GM21529 (cell line): ENCODE measurements around the gene MFGE8.

ENCODE experiments used
- ATAC-seq: cut with Tn5 transposase; IDR thresholded peaks from one replicate; pipeline ENCODE4 v1.9.1; 2021; ENCODE audit not compliant: unreplicated experiment

MFGE8 gene

GRCh38 chr15:88874684-88875083 is 38.5 kb downstream of the MFGE8 start:
- ATAC-seq = no peak

GRCh38 chr15:88874275-88874674 is 38.9 kb downstream of the MFGE8 start:
- no peak for ATAC-seq

DNA sequence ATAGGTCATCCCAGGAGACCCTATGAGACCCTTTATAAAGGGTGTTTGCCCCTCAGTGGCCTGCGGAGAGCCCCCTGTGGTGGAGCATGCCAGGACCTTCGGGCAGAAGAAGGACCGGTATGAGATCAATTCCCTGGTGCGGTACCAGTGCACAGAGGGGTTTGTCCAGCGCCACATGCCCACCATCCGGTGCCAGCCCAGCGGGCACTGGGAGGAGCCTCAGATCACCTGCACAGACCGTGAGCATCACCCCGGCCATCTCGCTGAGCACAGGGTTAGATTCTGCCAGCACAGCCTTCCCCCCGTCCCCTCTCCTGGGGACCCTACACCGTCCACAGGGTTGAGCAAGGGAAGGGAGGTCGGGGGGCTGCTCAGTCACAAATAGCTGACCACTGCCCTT is 39.4 kb downstream of the MFGE8 start:
- ATAC-seq = no peak

GRCh38 chr15:88872706-88873105 is 40.5 kb downstream of the MFGE8 start:
- no peak for ATAC-seq

DNA sequence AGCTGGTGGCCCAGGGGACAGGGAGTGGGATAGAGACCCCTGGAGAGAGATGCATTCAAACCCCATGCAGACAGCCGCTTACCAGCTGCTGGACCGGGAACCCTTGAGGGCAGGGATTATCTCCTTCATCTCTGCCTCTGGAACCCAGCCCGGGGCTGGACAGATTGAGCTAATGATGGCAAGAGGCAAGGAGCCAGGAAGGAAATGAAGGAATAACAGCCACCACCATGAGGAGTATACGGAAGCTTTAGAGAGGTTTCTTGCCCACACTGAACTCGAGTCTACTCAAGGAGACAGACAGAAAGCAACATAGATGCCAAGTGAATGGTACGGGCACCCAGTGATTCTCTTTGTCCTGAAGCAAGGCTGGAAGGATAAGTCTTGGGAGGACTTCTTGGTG is 41.1 kb downstream of the MFGE8 start:
- no peak for ATAC-seq

DNA sequence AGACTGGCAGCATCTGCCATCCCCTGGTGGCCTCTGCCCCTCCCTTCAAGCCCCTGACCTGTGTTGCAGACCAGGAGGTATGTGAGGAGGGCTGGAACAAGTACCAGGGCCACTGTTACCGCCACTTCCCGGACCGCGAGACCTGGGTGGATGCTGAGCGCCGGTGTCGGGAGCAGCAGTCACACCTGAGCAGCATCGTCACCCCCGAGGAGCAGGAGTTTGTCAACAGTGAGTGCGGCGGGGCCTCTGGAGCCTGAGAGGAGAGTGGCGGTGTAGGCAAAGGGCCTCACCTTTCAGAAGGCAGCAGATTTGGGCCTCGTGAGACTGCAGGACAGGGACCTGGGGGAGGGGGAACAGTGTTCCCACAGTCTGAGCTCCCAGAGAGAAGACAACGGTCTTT is 41.9 kb downstream of the MFGE8 start:
- ATAC-seq = no peak

DNA sequence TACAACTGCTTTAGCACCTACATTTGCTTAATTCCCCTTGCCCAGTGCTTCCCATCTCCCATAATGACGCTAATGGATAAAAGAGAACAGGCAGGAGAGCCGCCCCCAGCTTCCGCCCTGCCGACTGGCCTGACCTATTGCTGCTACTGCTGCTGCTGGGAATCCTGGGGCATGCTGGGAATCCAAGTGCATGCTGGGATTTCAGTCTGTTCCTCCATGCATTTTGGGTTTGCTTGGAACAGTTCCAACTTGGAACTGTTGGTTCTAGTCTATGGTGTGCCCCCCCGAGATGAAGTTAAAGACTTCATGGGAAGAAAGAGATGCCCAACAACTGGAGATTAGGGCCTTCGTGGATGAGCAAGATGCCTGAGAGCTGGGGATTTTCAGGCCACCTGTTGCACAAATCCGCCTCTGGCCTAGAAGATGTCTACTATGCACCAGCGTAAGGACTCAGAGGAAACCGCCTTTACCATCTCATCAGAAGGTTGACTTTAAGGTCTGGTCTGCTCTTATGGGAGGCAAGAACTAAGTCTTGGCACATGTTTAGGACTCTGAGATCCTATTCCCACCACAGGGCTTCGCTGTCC is 46.8 kb downstream of the MFGE8 start:
- no peak for ATAC-seq

DNA sequence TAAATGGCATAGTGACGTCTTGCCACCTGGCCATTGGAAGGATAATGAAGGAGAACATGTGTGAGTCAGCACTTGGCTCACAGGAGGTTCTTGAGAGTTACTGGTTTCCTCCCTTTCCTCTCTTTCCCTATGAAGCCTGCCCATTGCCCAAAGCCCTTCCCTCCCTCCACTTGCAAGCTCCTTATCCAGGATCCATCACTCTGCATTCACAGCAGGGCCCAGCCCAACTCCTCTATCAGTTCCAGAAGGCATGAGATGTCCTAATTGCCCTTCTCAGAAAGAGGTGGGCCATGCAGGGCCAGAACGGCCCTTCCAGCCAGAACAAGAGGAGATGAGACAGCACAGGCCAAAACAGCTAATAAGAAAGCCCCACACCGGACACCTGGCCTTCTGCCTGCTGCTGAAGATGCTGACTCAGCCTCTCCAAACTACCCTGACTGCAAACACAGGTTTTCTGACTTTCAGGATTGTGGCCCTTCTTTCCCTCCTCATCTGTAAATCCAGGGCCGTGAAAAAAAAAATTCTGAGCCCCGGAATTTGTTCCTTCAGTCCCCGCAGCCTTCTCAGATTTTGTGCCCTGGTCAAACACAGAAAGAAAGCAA is 47.6 kb downstream of the MFGE8 start:
- ATAC-seq = no peak

DNA sequence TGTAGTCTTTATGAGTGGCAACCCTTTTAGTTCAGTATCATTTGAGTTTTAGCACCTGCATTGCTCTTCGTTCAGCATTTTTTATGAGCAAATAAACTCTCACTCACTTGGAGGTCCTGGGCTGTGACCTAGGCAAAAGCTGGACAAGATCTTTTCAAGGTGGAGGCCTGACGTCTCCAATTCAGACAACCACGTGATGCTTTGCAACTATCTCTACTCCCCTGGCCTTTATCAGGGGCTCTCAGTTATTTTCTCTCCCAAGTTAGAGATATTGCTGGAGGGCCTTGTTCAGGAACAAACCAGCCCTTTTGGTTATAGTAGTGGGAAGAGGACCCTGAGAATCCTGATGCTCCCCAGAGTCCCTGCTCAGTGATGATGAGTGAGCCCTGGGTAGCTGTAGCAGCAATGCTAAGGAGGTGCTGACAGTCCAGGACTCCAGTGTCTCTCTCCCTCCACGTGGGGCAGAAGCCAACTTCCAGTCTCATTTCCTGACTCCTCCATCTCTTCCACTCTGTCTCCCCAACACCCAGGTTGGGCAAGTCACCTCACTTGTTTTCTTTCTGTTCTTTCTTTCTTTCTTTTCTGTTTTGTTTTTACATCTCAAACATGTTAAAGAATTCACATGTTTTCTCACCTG is 48.2 kb downstream of the MFGE8 start:
- ATAC-seq = no peak

DNA sequence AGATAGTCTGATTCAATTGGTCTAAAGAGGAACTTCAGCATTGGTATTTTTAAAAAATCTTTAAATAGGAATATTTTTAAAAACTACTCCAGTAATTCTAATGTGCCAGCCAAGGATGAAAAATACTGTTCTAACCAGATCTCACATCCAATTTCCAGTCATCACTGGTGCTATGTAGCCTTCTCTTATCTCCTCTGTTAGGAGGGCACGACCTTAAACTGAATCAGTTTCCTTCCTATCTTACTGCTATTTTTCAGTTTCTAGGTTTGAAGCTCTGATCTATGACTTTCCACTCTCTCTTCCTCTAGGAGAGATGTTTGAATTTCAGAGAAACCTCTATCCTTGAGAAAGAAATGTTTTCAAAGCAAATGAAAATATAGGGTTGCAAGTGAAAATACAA is 49.8 kb downstream of the MFGE8 start:
- ATAC-seq = no peak

DNA sequence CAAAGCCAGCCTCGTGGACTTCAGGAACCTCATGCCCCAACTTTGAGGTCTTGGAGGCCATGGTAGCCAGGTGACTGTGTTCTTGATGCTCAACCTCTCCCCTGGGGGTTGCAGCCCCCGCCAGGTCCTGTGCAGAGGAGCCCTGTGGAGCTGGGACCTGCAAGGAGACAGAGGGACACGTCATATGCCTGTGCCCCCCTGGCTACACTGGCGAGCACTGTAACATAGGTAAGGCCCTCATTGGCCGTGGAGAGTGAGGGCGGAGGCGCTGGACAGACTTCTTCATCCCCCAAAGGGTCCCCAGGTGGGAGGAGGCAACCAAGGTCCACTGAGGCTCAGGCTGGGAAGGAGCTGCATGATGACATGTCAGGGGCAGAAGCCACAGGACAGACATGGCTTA is 53.0 kb downstream of the MFGE8 start:
- ATAC-seq = no peak

- ATAC-seq = no peak
Observed at GRCh38 chr15:88859550-88859949, 53.6 kb downstream of the MFGE8 start.

DNA sequence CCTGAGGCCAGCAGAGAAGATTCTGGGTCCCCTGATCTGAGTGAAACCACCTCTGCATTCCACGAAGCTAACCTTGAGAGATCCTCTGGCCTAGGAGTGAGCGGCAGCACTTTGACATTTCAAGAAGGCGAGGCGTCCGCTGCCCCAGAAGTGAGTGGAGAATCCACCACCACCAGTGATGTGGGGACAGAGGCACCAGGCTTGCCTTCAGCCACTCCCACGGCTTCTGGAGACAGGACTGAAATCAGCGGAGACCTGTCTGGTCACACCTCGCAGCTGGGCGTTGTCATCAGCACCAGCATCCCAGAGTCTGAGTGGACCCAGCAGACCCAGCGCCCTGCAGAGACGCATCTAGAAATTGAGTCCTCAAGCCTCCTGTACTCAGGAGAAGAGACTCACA is 54.2 kb downstream of the MFGE8 start:
- no peak for ATAC-seq

DNA sequence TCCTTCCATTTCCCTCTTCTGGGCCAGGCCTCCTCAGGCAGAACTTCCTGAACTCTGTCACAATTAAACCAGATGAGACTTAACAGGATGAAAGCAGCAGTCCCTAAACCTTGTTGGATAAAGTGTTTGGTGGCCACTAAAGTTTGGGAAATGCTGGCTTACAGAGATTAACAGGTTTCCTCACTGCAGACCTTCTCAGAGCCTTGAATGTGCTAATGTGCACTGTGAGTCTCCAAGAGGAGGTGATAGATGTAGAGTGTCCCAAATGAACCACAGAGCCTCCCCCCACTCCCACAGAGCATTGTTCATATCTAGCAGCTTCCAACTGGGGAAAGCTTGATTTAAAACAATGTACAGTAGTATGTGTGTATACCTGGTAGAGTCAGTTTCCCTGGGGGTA is 60.7 kb downstream of the MFGE8 start:
- ATAC-seq = no peak

GRCh38 chr15:88849376-88850072 is 63.7 kb downstream of the MFGE8 start:
- ATAC-seq = no peak
